Measurements from ENCODE around the gene PCSK5.

PCSK5 gene

DNA sequence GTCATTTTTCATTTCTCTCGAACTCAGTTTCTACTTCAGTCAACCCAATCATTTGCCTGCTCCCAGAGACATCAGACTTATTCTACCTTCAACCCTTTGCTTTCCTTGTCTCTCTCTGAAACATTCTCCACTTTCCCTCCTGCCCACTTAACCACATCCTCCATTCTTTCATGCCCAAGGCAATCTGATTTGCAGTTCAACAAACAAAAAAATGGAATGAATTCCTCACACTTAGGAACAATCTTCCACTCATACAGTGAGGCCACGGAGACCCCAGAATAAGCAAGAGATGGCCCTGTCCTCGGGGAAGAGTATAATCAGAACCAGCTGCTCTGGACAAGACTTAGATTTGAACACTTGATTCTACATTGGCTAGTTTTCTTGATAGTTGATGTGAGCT is 323.3 kb downstream of the PCSK5 start:
- in situ Hi-C loops (cut with MboI; ENCODE audit: low sequenced_read_pairs, unreplicated experiment) = no loop called here
- TF ChIP-seq, protein P1, sequence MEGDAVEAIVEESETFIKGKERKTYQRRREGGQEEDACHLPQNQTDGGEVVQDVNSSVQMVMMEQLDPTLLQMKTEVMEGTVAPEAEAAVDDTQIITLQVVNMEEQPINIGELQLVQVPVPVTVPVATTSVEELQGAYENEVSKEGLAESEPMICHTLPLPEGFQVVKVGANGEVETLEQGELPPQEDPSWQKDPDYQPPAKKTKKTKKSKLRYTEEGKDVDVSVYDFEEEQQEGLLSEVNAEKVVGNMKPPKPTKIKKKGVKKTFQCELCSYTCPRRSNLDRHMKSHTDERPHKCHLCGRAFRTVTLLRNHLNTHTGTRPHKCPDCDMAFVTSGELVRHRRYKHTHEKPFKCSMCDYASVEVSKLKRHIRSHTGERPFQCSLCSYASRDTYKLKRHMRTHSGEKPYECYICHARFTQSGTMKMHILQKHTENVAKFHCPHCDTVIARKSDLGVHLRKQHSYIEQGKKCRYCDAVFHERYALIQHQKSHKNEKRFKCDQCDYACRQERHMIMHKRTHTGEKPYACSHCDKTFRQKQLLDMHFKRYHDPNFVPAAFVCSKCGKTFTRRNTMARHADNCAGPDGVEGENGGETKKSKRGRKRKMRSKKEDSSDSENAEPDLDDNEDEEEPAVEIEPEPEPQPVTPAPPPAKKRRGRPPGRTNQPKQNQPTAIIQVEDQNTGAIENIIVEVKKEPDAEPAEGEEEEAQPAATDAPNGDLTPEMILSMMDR (IDR thresholded peaks at IDR 0.05; ENCODE audit: borderline replicate concordance, control extremely low read depth, extremely low read depth, insufficient read depth, missing control alignments) = no peak
- no peak for DNase-seq (ENCODE audit: low spot score)

DNA sequence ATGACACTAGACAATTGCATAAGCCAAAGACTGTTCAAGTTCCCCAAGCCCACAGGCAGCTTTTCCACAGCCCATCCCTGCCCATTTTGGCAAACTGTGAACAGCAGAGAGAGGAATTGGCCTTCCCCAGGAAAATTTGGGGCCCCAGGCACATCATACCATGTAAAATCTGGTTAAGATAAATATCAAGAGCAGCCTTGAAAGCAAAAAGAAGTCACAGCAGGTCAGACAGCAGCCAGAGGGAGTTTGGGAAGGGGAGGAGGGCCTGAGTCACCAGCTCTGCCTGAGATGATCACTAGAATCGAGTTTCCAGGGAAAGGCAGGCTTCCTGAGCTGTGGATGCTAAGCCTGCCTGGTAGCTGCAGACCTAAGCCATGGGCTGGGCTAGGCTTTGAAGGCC is 324.6 kb downstream of the PCSK5 start:
- TF ChIP-seq, protein P1 (IDR thresholded peaks at IDR 0.05; ENCODE audit: borderline replicate concordance, control extremely low read depth, extremely low read depth, insufficient read depth, missing control alignments) = no peak
- no peak for DNase-seq (ENCODE audit: low spot score)
- in situ Hi-C loops (cut with MboI; ENCODE audit: low sequenced_read_pairs, unreplicated experiment) = no loop called here

DNA sequence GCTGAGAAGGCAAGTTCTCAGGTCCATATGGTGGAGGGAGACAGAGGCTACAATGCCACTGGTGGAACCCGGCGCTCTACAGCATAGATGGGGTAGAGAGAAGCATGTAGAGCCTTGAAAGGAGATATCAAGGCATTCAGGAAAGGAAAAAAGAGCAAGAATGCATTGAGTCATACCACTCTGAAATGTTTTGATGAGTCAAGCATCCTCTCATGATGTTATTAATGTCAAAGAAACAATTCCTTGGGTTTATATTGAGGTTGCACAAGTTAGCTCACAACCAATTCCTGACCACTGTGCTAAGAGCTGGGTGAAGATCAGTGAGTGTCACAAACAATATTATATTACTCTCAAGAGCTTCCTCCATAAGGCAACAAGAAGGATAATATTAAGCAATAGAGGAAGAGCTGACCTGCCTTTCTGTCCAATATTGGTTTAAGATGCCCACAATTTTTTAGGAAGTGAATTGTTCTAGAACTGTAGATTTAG is 325.7 kb downstream of the PCSK5 start:
- TF ChIP-seq, protein P1 (IDR thresholded peaks at IDR 0.05; ENCODE audit: borderline replicate concordance, control extremely low read depth, extremely low read depth, insufficient read depth, missing control alignments) = no peak
- in situ Hi-C loops (cut with MboI; ENCODE audit: low sequenced_read_pairs, unreplicated experiment) = no loop called here
- no peak for DNase-seq (ENCODE audit: low spot score)

DNA sequence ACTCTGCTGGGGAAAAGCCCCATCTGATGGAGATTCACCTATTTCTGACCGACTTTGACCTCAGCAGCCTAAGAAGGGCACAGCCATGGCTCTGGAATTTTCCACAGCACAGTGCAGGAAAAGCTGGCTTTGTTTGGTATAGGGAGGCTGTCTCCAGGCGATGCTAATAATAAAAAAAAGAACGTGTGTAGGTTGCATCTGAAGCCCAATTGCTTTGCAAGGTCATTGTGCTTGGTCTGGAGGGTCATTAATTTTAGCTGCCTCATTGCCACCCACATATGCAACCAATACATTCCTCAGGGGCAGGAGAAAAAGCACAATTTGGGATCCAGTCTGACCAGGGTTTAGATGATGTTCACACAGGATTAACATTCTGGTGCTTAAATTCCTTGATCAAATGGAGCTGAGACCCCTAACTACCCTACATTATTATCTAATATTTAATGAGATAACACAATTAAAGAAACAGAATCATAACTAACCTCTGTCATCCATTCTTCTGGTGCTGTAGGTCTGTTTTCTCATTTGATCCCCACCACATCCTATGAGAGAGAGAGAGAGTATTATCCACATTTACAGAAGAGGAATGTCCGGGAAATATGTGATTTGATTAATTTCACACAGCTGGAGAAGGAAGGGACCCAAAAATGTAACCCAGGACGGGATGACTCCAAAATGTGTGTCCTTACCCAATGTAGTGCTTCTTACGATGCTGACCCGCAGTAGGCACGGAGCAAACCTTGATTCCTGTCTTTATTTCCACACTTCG is 327.8 kb downstream of the PCSK5 start:
- DNase-seq (ENCODE audit: low spot score) = no peak
- in situ Hi-C loops (cut with MboI; ENCODE audit: low sequenced_read_pairs, unreplicated experiment) = no loop called here
- TF ChIP-seq, protein P1 (IDR thresholded peaks at IDR 0.05; ENCODE audit: borderline replicate concordance, control extremely low read depth, extremely low read depth, insufficient read depth, missing control alignments) = no peak

DNA sequence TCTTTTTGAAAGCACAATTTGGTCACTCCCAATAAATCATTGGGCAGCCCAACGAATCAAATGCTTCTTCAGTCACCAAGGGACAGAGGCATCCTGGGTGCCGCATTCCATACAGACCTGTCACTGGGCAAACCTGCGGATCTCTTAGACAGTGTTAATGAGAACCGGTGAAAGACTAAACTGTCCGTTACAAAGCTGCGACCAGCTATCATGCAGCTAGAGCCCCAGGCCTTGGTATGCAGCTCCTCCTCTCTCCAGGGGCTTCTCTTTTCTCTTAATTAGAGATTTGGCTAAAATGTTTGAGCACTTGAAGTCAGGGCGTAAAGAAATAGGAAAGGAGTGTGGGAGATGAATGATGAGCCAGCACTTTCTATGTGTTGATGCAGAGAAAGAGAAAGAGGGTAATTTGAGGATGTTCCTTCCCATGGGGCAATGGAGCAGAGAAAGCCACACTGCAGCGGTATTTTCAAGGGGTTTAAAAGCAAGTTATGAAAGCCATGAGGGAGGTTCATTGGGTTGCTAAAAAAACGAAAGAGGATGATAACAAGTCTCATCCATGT is 328.5 kb downstream of the PCSK5 start:
- TF ChIP-seq, protein P1 (IDR thresholded peaks at IDR 0.05; ENCODE audit: borderline replicate concordance, control extremely low read depth, extremely low read depth, insufficient read depth, missing control alignments) = no peak
- no peak for DNase-seq (ENCODE audit: low spot score)
- in situ Hi-C loops (cut with MboI; ENCODE audit: low sequenced_read_pairs, unreplicated experiment) = no loop called here

- in situ Hi-C loops (cut with MboI; ENCODE audit: low sequenced_read_pairs, unreplicated experiment) = no loop called here
- DNase-seq (ENCODE audit: low spot score) = no peak
- TF ChIP-seq, protein P1 (IDR thresholded peaks at IDR 0.05; ENCODE audit: borderline replicate concordance, control extremely low read depth, extremely low read depth, insufficient read depth, missing control alignments) = no peak
Observed at GRCh38 chr9:76219560-76220151, 329.2 kb downstream of the PCSK5 start.

All from GM13976 (cell line).